ENCODE results near the gene CARD9. TPM values are rescaled to one million over a fixed set of nuclear protein-coding genes. Genes with fewer than 3 reads are reported as not detected.

CARD9 gene
- total and polyA plus RNA-seq, 2 of the 4 experiments (the other 2 are of a cell fraction) = 0.36 to 1.9 TPM

GRCh38 chr9:136378170-136379002 is 4.9 kb upstream of the CARD9 start:
- Histone ChIP-seq H3K4me1 (ENCODE audit: control insufficient read depth, insufficient read depth, low read length) (no peaks in the 10 kb centered on the region; the same call in 1 of the 2 replicates), H2BK120ac (ENCODE audit: low read depth, low read length) (no peak overlapping the region), H2BK5ac (ENCODE audit: low read depth, low read length, poor library complexity, severe bottlenecking) (no peak overlapping the region), H3K23ac (ENCODE audit: low read depth, low read length) (no peak overlapping the region), H2BK15ac (ENCODE audit: low read depth, low read length) (no peak overlapping the region), H3K4ac (ENCODE audit: low read depth, low read length) (no peak overlapping the region), H3K18ac (ENCODE audit: low read depth, low read length) (no peak overlapping the region), H4K5ac (ENCODE audit: low read depth, low read length) (no peak overlapping the region), H2AK5ac (ENCODE audit: low read depth, low read length) (no peak overlapping the region), H3K36me3 (ENCODE audit: control insufficient read depth, insufficient read depth, low read length) (peaks cover 40% of the 10 kb centered on the region), H2AK9ac (replicated peaks; ENCODE audit: low read depth, low read length, poor library complexity) (no peak overlapping the region), H3K9me1 (ENCODE audit: insufficient read depth, low read length) (no peaks in the 10 kb centered on the region), H4K91ac (ENCODE audit: insufficient read depth, low read depth, low read length) (no peak overlapping the region), H3K27ac (ENCODE audit: insufficient read depth, low read length) (no peak overlapping the region), H3K4me3 (ENCODE audit: insufficient read depth, low read depth, low read length) (no peak overlapping the region), H4K20me1 (ENCODE audit: insufficient read depth, low read length) (no peaks in the 10 kb centered on the region), H3K9me3 (ENCODE audit: control insufficient read depth, insufficient read depth, low read length) (no peaks in the 10 kb centered on the region), H3K79me1 (ENCODE audit: low read depth in 1 of 2, low read length in 2 of 2) (no peaks in the 10 kb centered on the region), H3K4me2 (ENCODE audit: low read depth, low read length) (no peak overlapping the region), H3K14ac (replicated peaks; ENCODE audit: low read depth, low read length) (no peak overlapping the region), H3K27me3 (ENCODE audit: control insufficient read depth, insufficient read depth, low read length) (no peaks in the 10 kb centered on the region), H3K9ac (ENCODE audit: low read depth, low read length) (no peak overlapping the region), H2BK20ac (ENCODE audit: low read depth, low read length) (no peak overlapping the region), H3K56ac (ENCODE audit: extremely low read depth, insufficient read depth, low read length) (no peak overlapping the region), H2AFZ (replicated peaks; ENCODE audit: low read length, poor library complexity) (no peak overlapping the region), H4K8ac (ENCODE audit: low read depth in 2 of 2, low read length in 2 of 2) (no peak overlapping the region)
- no TSS peak for BruUV-seq (replicated peaks)
- POLR2A ChIA-PET (ENCODE audit: unreplicated experiment) = no interaction called here
- in situ Hi-C loops (cut with MboI; ENCODE audit: low sequenced_read_pairs) (no loop called here), intact Hi-C loops (cut with micrococcal nuclease) (no loop called here), dilution Hi-C loops (cut with HindIII; ENCODE audit: low sequenced_read_pairs, unreplicated experiment) (no loop called here)
- TF ChIP-seq BHLHE40 (IDR thresholded peaks at IDR 0.05; ENCODE audit: low read depth, low read length) (no peak), POLR2A (IDR thresholded peaks at IDR 0.05; ENCODE audit: low read depth, low read length) (no peak), RAD21 (IDR thresholded peaks at IDR 0.05; ENCODE audit: low read length) (no peak), USF2 (IDR thresholded peaks at IDR 0.05; ENCODE audit: low read depth, low read length) (no peak), RCOR1 (IDR thresholded peaks at IDR 0.05; ENCODE audit: insufficient replicate concordance, low read length) (no peak), CTCF (conservative IDR thresholded peaks at IDR 0.05; ENCODE audit: low read depth, low read length) (no peak), CHD1 (IDR thresholded peaks at IDR 0.05; ENCODE audit: low read depth, low read length) (no peak), MAZ (IDR thresholded peaks at IDR 0.05; ENCODE audit: borderline replicate concordance, low read depth, low read length) (no peak), FOS (IDR thresholded peaks at IDR 0.05; ENCODE audit: low read depth, low read length) (no peak)
- DNase-seq (no peak), ATAC-seq (ENCODE audit: low read depth) (no peak)
- CTCF ChIA-PET = no interaction called here
- 91% methylated on average over 13 of the region's 28 CpGs; no CpG with 5 or more reads in 1 of the 2 experiments for WGBS, 2 experiments (ENCODE audit: extremely low coverage in 2 of 2, insufficient read length in 1 of 2)

Data from IMR-90 (cell line).